Progenitor cell of endocrine pancreas (in vitro differentiated cells): ENCODE results near the gene CMBL. TPM values are rescaled to one million over a fixed set of nuclear protein-coding genes. Genes with fewer than 3 reads are reported as not detected.
"Not testable (repeated sequence)": the region's sequence is repeated elsewhere in the genome, so short reads cannot be mapped to it uniquely, and the experiment has no call there.

ENCODE experiments used
- DNase-seq: peaks from one replicate; pipeline ENCODE4 v3.0.0; 2021; ENCODE audit warnings: low spot score; ENCODE audit not compliant: unreplicated experiment
- H3K27ac Mint-ChIP-seq: 2 replicates; pipeline ENCODE4 v1.8.0; 2021; ENCODE audit warnings: mild to moderate bottlenecking, moderate library complexity, mixed read lengths
- H3K27me3 Mint-ChIP-seq: 2 replicates; pipeline ENCODE4 v1.8.0; 2021; ENCODE audit warnings: mixed read lengths
- H3K36me3 Mint-ChIP-seq: 2 replicates; pipeline ENCODE4 v1.8.0; 2022; ENCODE audit warnings: mixed read lengths; ENCODE audit not compliant: insufficient read depth
- H3K4me1 Mint-ChIP-seq: 2 replicates; pipeline ENCODE4 v1.8.0; 2021; ENCODE audit warnings: low read depth, mixed read lengths
- H3K4me3 Mint-ChIP-seq: 2 replicates; pipeline ENCODE4 v1.8.0; 2021; ENCODE audit warnings: low read depth, mild to moderate bottlenecking, moderate library complexity, mixed read lengths
- H3K9me3 Mint-ChIP-seq: 2 replicates; pipeline ENCODE4 v1.8.0; 2021; ENCODE audit warnings: low read depth, mixed read lengths
- CTCF ChIP-seq: fragments of 200-600 bp; sonication (generic); IDR thresholded peaks from one replicate; pipeline ENCODE4 v1.5.0; 2021; ENCODE audit warnings: antibody characterized with exemption, mild to moderate bottlenecking; ENCODE audit not compliant: unreplicated experiment
- total RNA-seq: library from RNA; stranded (reverse); gene quantifications from 2 replicates; pipeline ENCODE4 v1.2.1, GENCODE V29; 2021

CMBL gene
- total RNA-seq, 1 donor from 2014 or later, result 10.0 TPM

GRCh38 chr5:10253390-10253789, 54.3 kb downstream of the CMBL start:
- H3K27ac Mint-ChIP-seq, result no peak overlapping the region
- no peaks in the 10 kb centered on the region for H3K27me3 Mint-ChIP-seq
- H3K4me3 Mint-ChIP-seq, result no peak overlapping the region
- H3K36me3 Mint-ChIP-seq, result peaks cover 22% of the 10 kb centered on the region
- DNase-seq, result no peak
- TF ChIP-seq CTCF, result no peak
- H3K9me3 Mint-ChIP-seq, result no peaks in the 10 kb centered on the region
- peaks cover 30% of the 10 kb centered on the region for H3K4me1 Mint-ChIP-seq

- DNase-seq, result no peak
- peak overlapping the region; percentile 82 for H3K4me3 Mint-ChIP-seq
- no peaks in the 10 kb centered on the region for H3K9me3 Mint-ChIP-seq
- peak overlapping the region; percentile 90 for H3K27ac Mint-ChIP-seq
- peaks cover 30% of the 10 kb centered on the region for H3K4me1 Mint-ChIP-seq
- peaks cover 14% of the 10 kb centered on the region for H3K36me3 Mint-ChIP-seq
- H3K27me3 Mint-ChIP-seq, result no peaks in the 10 kb centered on the region
- TF ChIP-seq CTCF, result no peak
These were observed 56.3 kb downstream of the CMBL start for GRCh38 chr5:10251405-10251804.

- no peaks in the 10 kb centered on the region for H3K27me3 Mint-ChIP-seq
- TF ChIP-seq CTCF, result no peak
- peak overlapping the region; percentile 82 for H3K4me3 Mint-ChIP-seq
- peaks cover 10% of the 10 kb centered on the region for H3K36me3 Mint-ChIP-seq
- no peaks in the 10 kb centered on the region for H3K9me3 Mint-ChIP-seq
- no peak for DNase-seq
- peaks cover 28% of the 10 kb centered on the region for H3K4me1 Mint-ChIP-seq
- H3K27ac Mint-ChIP-seq, result peak overlapping the region; percentile 90
These were observed 56.9 kb downstream of the CMBL start for GRCh38 chr5:10250806-10251276.

GRCh38 chr5:10249948-10250805, 57.5 kb downstream of the CMBL start, which contains the start of gene CCT5:
CCT5 (plus strand) TSS chr5:10250280; CDS start chr5:10250341, 61 bp downstream.
- peaks cover 9% of the 10 kb centered on the region for H3K36me3 Mint-ChIP-seq
- H3K27me3 Mint-ChIP-seq, result no peaks in the 10 kb centered on the region
- peak within 1 kb of the TSS; percentile 100 for H3K27ac Mint-ChIP-seq
- H3K9me3 Mint-ChIP-seq, result no peaks in the 10 kb centered on the region
- peak; percentile 70 for DNase-seq
- H3K4me3 Mint-ChIP-seq, result peak within 1 kb of the TSS; percentile 82
- H3K4me1 Mint-ChIP-seq, result peaks cover 27% of the 10 kb centered on the region
- no peak for TF ChIP-seq CTCF

GRCh38 chr5:10248378-10249260, 59.1 kb downstream of the CMBL start:
- H3K9me3 Mint-ChIP-seq, result peaks cover 2% of the 10 kb centered on the region
- peak overlapping the region; percentile 82 for H3K4me3 Mint-ChIP-seq
- H3K27ac Mint-ChIP-seq, result peak overlapping the region; percentile 100
- no peaks in the 10 kb centered on the region for H3K27me3 Mint-ChIP-seq
- peaks cover 31% of the 10 kb centered on the region for H3K4me1 Mint-ChIP-seq
- DNase-seq, result no peak
- no peak for TF ChIP-seq CTCF
- peaks cover 5% of the 10 kb centered on the region for H3K36me3 Mint-ChIP-seq

GRCh38 chr5:10247217-10247616, 60.5 kb downstream of the CMBL start:
- H3K27ac Mint-ChIP-seq, H3K9me3 Mint-ChIP-seq, DNase-seq: not testable (repeated sequence)

More at GRCh38 chr5:10247217-10247616, 60.5 kb downstream of the CMBL start:
- peaks cover 31% of the 10 kb centered on the region for H3K4me1 Mint-ChIP-seq
- H3K4me3 Mint-ChIP-seq, H3K27me3 Mint-ChIP-seq, H3K36me3 Mint-ChIP-seq: not testable (repeated sequence)
